Measurements from ENCODE around the gene FGF18. TPM values are rescaled to one million over a fixed set of nuclear protein-coding genes. Genes with fewer than 3 reads are reported as not detected.
"Not testable (repeated sequence)": the region's sequence is repeated elsewhere in the genome, so short reads cannot be mapped to it uniquely, and the experiment has no call there.

FGF18 gene
- total RNA-seq, 1 experiment from 2014 or later = 0.52 TPM

GRCh38 chr5:171412186-171412585 lies 7.3 kb upstream of the FGF18 start:
- H3K79me2 ChIP-seq (ENCODE audit: low read depth) = peaks cover 39% of the 10 kb centered on the region
- H3K4me1 ChIP-seq (replicated peaks; ENCODE audit: insufficient read depth) = peaks cover 12% of the 10 kb centered on the region; the same call in 1 of the 2 replicates
- peaks cover 86% of the 10 kb centered on the region for H4K20me1 ChIP-seq (ENCODE audit: insufficient read depth)
- CTCF ChIA-PET = no interaction called here
- intact Hi-C loops (cut with micrococcal nuclease; ENCODE audit: unreplicated experiment) = loop anchor here (10.0 kb wide), 2 partner anchors 653 to 873 kb away; partner anchors contain the start of gene UBTD2
- H3K27me3 ChIP-seq (ENCODE audit: insufficient read depth, low read depth) = no peaks in the 10 kb centered on the region
- no peak for DNase-seq
- BruUV-seq (replicated peaks) = no TSS peak
- no peak overlapping the region for H3K4me2 ChIP-seq
- TF ChIP-seq EZH2 (IDR thresholded peaks at IDR 0.05; ENCODE audit: low read depth) = no peak
- TF ChIP-seq CTCF (conservative IDR thresholded peaks at IDR 0.05) = no peak
- H3F3A ChIP-seq (ENCODE audit: insufficient read depth, low read depth) = peaks cover 100% of the 10 kb centered on the region
- no peak overlapping the region for H3K4me3 ChIP-seq
- POLR2A ChIA-PET (ENCODE audit: unreplicated experiment) = no interaction called here
- no peak overlapping the region for H3K27ac ChIP-seq
- no peaks in the 10 kb centered on the region for H3K9me3 ChIP-seq (ENCODE audit: insufficient read depth, low read depth)
- H3K9me2 ChIP-seq (ENCODE audit: insufficient read depth) = no peaks in the 10 kb centered on the region
- peaks cover 52% of the 10 kb centered on the region for H3K36me3 ChIP-seq (ENCODE audit: low read depth)
- H2AFZ ChIP-seq = no peak overlapping the region

GRCh38 chr5:171413153-171413910 lies 6.1 kb upstream of the FGF18 start:
- no peak overlapping the region for H3K27ac ChIP-seq
- H4K20me1 ChIP-seq (ENCODE audit: insufficient read depth) = peaks cover 75% of the 10 kb centered on the region
- H3K27me3 ChIP-seq (ENCODE audit: insufficient read depth, low read depth) = no peaks in the 10 kb centered on the region
- H3K79me2 ChIP-seq (ENCODE audit: low read depth) = peaks cover 27% of the 10 kb centered on the region
- ChIA-PET CTCF (interaction anchor here (0.5 kb wide), 1 partner anchor 16 kb away, joined by 7 read pairs; no protein-coding TSS in a partner anchor), POLR2A (ENCODE audit: unreplicated experiment) (interaction anchor here (0.5 kb wide), 1 partner anchor 593 kb away, joined by 7 read pairs; the partner anchor contains the start of gene FBXW11)
- H3F3A ChIP-seq (ENCODE audit: insufficient read depth, low read depth) = peaks cover 99% of the 10 kb centered on the region
- peaks cover 7% of the 10 kb centered on the region; the same call in 1 of the 2 replicates for H3K4me1 ChIP-seq (replicated peaks; ENCODE audit: insufficient read depth)
- H3K9me3 ChIP-seq (ENCODE audit: insufficient read depth, low read depth) = no peaks in the 10 kb centered on the region
- intact Hi-C loops (cut with micrococcal nuclease; ENCODE audit: unreplicated experiment) = loop anchor here (10.0 kb wide), 2 partner anchors 651 to 871 kb away; partner anchors contain the start of gene UBTD2
- no TSS peak for BruUV-seq (replicated peaks)
- H3K9me2 ChIP-seq (ENCODE audit: insufficient read depth) = no peaks in the 10 kb centered on the region
- DNase-seq = no peak
- H2AFZ ChIP-seq = no peak overlapping the region
- no peak overlapping the region for H3K4me3 ChIP-seq
- TF ChIP-seq CTCF (conservative IDR thresholded peaks at IDR 0.05) (no peak), EZH2 (IDR thresholded peaks at IDR 0.05; ENCODE audit: low read depth) (no peak)
- peaks cover 40% of the 10 kb centered on the region for H3K36me3 ChIP-seq (ENCODE audit: low read depth)
- no peak overlapping the region for H3K4me2 ChIP-seq

- BruUV-seq (replicated peaks); H3K4me3 ChIP-seq; CTCF ChIA-PET; H3K4me1 ChIP-seq (replicated peaks; ENCODE audit: insufficient read depth); H3K4me2 ChIP-seq; DNase-seq; H3K27ac ChIP-seq; H3K27me3 ChIP-seq (ENCODE audit: insufficient read depth, low read depth); H3K9me3 ChIP-seq (ENCODE audit: insufficient read depth, low read depth); H2AFZ ChIP-seq; H3K9me2 ChIP-seq (ENCODE audit: insufficient read depth): not testable (repeated sequence)
- POLR2A ChIA-PET (ENCODE audit: unreplicated experiment) = interaction anchor here (0.5 kb wide), 1 partner anchor 593 kb away, joined by 7 read pairs; the partner anchor contains the start of gene FBXW11
- Histone ChIP-seq H3K79me2 (ENCODE audit: low read depth) (peaks cover 20% of the 10 kb centered on the region), H3K36me3 (ENCODE audit: low read depth) (peaks cover 34% of the 10 kb centered on the region), H3F3A (ENCODE audit: insufficient read depth, low read depth) (peaks cover 94% of the 10 kb centered on the region), H4K20me1 (ENCODE audit: insufficient read depth) (peaks cover 68% of the 10 kb centered on the region)
- intact Hi-C loops (cut with micrococcal nuclease; ENCODE audit: unreplicated experiment) = loop anchor here (10.0 kb wide), 2 partner anchors 651 to 871 kb away; partner anchors contain the start of gene UBTD2
These were observed 5.5 kb upstream of the FGF18 start for GRCh38 chr5:171413993-171414392.
